ENCODE results near the gene TTC23. TPM values are rescaled to one million over a fixed set of nuclear protein-coding genes. Genes with fewer than 3 reads are reported as not detected.

Gene TTC23
- total RNA-seq, 1 donor from 2014 or later = 19.1 TPM

- no peaks in the 10 kb centered on the region for H3K9me3 ChIP-seq
- no peak overlapping the region for H3K4me3 ChIP-seq
- H3K27ac ChIP-seq = no peak overlapping the region
- H3K27me3 ChIP-seq = no peaks in the 10 kb centered on the region
- peaks cover 18% of the 10 kb centered on the region for H3K36me3 ChIP-seq
- H3K4me1 ChIP-seq = peaks cover 4% of the 10 kb centered on the region
- TF ChIP-seq, protein P1, sequence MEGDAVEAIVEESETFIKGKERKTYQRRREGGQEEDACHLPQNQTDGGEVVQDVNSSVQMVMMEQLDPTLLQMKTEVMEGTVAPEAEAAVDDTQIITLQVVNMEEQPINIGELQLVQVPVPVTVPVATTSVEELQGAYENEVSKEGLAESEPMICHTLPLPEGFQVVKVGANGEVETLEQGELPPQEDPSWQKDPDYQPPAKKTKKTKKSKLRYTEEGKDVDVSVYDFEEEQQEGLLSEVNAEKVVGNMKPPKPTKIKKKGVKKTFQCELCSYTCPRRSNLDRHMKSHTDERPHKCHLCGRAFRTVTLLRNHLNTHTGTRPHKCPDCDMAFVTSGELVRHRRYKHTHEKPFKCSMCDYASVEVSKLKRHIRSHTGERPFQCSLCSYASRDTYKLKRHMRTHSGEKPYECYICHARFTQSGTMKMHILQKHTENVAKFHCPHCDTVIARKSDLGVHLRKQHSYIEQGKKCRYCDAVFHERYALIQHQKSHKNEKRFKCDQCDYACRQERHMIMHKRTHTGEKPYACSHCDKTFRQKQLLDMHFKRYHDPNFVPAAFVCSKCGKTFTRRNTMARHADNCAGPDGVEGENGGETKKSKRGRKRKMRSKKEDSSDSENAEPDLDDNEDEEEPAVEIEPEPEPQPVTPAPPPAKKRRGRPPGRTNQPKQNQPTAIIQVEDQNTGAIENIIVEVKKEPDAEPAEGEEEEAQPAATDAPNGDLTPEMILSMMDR (IDR thresholded peaks at IDR 0.05) = no peak
- intact Hi-C loops (cut with DNase I) = no loop called here
- ATAC-seq (no peak), DNase-seq (no peak)
Measured at GRCh38 chr15:99167201-99167600, 82.2 kb downstream of the TTC23 start.

DNA sequence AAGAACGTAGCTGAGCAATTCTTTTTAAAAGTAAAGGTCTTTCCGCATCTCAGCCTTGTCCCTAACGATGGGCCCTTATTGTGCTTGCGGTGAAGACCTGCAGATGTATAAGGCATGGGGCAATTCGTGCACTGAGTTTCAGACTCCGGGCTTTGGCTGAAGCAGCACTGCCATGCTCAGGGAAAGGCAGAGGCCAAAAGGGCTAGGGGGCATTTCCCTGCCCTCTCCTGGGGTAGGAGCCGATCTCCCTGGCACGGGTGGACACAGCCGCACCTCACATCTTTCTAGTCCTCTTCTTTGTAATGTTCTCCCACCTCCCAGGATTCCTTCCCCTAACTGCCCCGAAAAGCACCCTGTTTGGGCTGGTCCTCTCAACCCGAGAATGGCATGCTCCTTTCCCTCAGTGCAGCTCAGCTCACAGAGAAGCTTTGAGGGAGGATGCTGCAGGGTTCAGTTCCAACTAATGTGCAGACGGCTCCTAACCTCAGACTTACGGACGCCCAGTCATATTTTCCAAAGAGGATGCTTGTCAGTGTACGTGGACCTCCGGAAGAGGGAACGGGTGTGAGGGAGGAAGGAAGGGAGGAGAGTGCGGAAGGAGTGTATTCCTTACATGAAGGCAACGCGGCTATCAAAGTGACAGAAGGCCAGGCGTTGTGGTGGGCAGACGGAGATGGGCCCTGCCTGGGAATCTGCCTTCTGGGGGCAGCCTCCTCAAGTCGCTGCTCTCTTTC lies 83.3 kb downstream of the TTC23 start:
- DNase-seq (no peak), ATAC-seq (no peak)
- peaks cover 21% of the 10 kb centered on the region for H3K36me3 ChIP-seq
- no peak overlapping the region for H3K27ac ChIP-seq
- no peak overlapping the region for H3K4me3 ChIP-seq
- H3K27me3 ChIP-seq = no peaks in the 10 kb centered on the region
- intact Hi-C loops (cut with DNase I) = no loop called here
- TF ChIP-seq, protein P1 (IDR thresholded peaks at IDR 0.05) = no peak
- H3K4me1 ChIP-seq = peaks cover 4% of the 10 kb centered on the region
- no peaks in the 10 kb centered on the region for H3K9me3 ChIP-seq

- Histone ChIP-seq H3K4me3 (no peak overlapping the region), H3K9me3 (no peaks in the 10 kb centered on the region), H3K27ac (no peak overlapping the region), H3K27me3 (no peaks in the 10 kb centered on the region), H3K36me3 (peaks cover 21% of the 10 kb centered on the region), H3K4me1 (peaks cover 2% of the 10 kb centered on the region)
- intact Hi-C loops (cut with DNase I) = no loop called here
- ATAC-seq = no peak
- no peak for DNase-seq
- TF ChIP-seq, protein P1 (IDR thresholded peaks at IDR 0.05) = no peak
Measured at GRCh38 chr15:99165020-99165790, 84.2 kb downstream of the TTC23 start.

- Histone ChIP-seq H3K4me3 (no peak overlapping the region), H3K27ac (no peak overlapping the region), H3K9me3 (no peaks in the 10 kb centered on the region), H3K27me3 (no peaks in the 10 kb centered on the region), H3K4me1 (no peaks in the 10 kb centered on the region), H3K36me3 (peaks cover 23% of the 10 kb centered on the region)
- no peak for DNase-seq
- intact Hi-C loops (cut with DNase I) = no loop called here
- TF ChIP-seq, protein P1 (IDR thresholded peaks at IDR 0.05) = no peak
- no peak for ATAC-seq
Measured at GRCh38 chr15:99164119-99164518, 85.3 kb downstream of the TTC23 start.

- TF ChIP-seq, protein P1 (IDR thresholded peaks at IDR 0.05) = no peak
- intact Hi-C loops (cut with DNase I) = no loop called here
- DNase-seq (no peak), ATAC-seq (no peak)
- H3K4me1 ChIP-seq = no peaks in the 10 kb centered on the region
- no peaks in the 10 kb centered on the region for H3K9me3 ChIP-seq
- H3K4me3 ChIP-seq = no peak overlapping the region
- peaks cover 26% of the 10 kb centered on the region for H3K36me3 ChIP-seq
- H3K27me3 ChIP-seq = no peaks in the 10 kb centered on the region
- no peak overlapping the region for H3K27ac ChIP-seq
Measured at GRCh38 chr15:99163271-99164062, 85.9 kb downstream of the TTC23 start.

All from upper lobe of right lung (tissue), 1 donor.